Stimulated activated naive CD8-positive, alpha-beta T cell treated with anti-CD3 and anti-CD28 coated beads, Interleukin-15, Interleukin-2, amounts not matched to agents 100 ng/mL and 50 ng/mL, for 24 hours (primary cell): ENCODE measurements around the gene SELP.

Experiments
- H3K27ac Mint-ChIP-seq: one replicate; pipeline ENCODE4 v1.8.0; 2021; ENCODE audit warnings: mild to moderate bottlenecking, mixed read lengths
- H3K27me3 Mint-ChIP-seq: one replicate; pipeline ENCODE4 v1.8.0; 2021; ENCODE audit warnings: mixed read lengths
- H3K36me3 Mint-ChIP-seq: one replicate; pipeline ENCODE4 v1.8.0; 2021; ENCODE audit warnings: low read depth, mixed read lengths
- H3K4me1 Mint-ChIP-seq: one replicate; pipeline ENCODE4 v1.8.0; 2021; ENCODE audit warnings: low read depth, mixed read lengths
- H3K4me3 Mint-ChIP-seq: one replicate; pipeline ENCODE4 v1.8.0; 2021; ENCODE audit warnings: mild to moderate bottlenecking, mixed read lengths
- H3K9me3 Mint-ChIP-seq: one replicate; pipeline ENCODE4 v1.8.0; 2021; ENCODE audit warnings: mixed read lengths

SELP gene

DNA sequence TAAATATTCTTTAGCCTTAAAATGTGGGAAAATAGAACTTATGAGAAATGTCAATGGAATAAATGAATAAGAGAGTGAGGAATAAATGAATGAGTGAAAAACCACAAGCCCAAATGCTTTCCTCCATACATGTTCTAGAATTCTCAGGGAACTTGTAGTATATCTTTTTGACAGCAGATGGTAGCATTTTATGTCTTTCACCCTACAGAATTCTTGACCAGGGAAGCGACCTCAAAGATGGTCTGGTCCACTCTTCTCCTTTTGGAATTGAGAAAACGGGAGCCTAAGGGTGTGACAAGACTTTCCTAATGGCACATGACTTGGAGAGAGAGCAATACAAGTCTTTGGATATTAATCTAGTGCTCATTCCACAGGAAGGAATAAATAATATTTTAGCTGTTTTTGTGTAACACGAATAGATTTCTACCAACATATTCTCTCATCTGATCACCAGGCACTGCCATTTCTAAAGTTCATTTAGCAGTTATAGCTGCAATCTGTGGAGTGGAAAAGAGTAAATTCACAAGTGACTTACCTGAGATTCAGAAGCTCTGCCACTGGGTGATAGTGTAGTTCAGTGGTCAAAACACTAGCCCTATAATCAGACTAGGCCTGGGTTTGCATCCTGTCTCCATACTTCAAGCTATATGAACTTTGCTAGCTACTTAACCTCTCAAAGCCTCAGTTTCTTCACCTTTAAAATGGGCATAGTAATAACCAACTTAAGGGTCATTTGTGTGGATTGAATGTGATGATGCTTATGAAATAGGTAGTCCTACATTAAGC is 28.6 kb downstream of the SELP start:
- peaks cover 68% of the 10 kb centered on the region for H3K4me1 Mint-ChIP-seq
- H3K27ac Mint-ChIP-seq, result peak overlapping the region; percentile 82
- no peaks in the 10 kb centered on the region for H3K36me3 Mint-ChIP-seq
- no peaks in the 10 kb centered on the region for H3K27me3 Mint-ChIP-seq
- no peaks in the 10 kb centered on the region for H3K9me3 Mint-ChIP-seq
- peak overlapping the region; percentile 6 for H3K4me3 Mint-ChIP-seq

DNA sequence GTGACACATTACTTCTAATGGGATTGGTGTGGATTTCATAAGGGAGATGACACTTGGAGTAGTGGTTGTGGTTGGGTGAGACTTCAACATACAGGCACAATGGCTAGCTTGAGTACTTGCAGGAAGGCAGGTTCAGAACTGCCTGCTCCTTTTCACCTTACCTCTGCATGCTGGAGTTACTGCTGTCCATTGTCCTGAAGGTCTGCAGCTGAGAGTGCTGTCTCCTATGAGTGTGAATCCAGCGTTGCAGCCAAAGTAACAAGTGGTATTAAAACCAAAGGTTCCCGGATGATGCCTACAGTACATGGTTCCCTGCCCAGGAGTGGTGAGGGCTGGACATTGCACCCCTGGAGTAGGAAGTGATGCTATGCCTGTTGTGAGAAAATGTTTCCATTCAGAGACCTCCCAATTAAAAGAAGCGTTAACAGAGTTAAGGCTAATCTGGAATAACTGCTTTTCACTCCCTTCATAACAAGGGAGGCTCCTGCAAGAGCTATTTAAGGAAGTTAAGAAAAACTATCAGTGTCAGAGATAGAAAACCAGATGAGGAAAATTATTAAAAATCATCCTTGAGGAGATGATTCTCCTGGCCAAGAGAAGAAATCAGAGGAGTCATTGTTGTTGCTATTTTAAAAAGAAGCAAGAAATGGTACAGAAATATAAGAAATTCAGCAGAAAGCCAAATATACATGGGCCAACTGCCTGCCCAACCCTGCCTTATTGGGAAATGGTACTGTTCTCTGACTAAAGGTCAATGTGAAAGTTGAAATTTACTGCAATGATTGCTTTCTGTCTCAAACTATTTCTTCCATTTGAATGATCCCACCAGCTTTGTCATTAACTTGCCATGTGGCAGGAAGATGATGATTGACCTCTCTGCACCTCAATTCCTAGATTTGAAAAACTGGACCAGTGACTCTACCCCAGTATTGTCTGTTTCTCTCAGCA is 33.9 kb downstream of the SELP start:
- Mint-ChIP-seq H3K36me3 (no peaks in the 10 kb centered on the region), H3K4me3 (no peak overlapping the region), H3K27me3 (no peaks in the 10 kb centered on the region), H3K9me3 (no peaks in the 10 kb centered on the region), H3K4me1 (peaks cover 73% of the 10 kb centered on the region), H3K27ac (peak overlapping the region; percentile 4)

DNA sequence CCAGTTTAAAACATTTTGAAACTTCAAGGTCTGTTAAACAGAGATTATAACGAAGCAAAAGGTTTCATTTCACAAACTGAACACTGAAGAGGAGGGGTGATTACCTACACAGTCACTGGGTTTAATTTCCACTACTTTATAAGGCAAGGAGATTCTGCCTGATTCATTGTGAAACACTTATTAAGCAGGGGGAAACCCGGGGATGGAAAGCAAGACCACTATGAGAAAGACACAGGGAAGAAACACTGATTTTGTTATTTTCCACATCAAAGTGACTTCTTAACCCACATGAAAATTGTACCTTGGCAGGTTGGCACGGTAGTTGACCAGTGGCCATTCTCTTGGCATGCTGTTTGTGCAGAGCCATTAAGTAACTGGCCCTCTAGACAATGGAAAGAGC is 35.5 kb downstream of the SELP start:
- Mint-ChIP-seq H3K27ac (peak overlapping the region; percentile 86), H3K27me3 (no peaks in the 10 kb centered on the region), H3K9me3 (no peaks in the 10 kb centered on the region), H3K36me3 (no peaks in the 10 kb centered on the region), H3K4me3 (peak overlapping the region; percentile 70), H3K4me1 (peaks cover 77% of the 10 kb centered on the region)

DNA sequence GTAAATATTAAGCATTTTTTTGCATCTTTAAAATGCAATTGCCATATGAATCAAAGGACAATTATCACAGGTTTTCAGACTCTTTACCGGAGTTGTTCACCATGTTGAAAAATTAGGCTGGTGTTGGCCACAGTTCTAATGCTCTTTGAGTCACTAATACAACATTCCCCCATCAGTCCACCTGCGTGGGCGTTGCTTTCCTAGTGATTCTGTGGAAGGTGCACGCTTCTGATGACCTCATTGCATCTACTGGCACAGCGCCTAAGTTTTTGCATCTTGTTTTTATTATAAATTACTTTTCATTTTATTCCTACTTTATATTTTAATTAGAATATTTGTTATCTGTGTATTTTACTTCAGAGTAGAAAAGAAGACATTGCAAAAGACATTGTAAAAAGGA is 39.0 kb downstream of the SELP start:
- Mint-ChIP-seq H3K27ac (peak overlapping the region; percentile 49), H3K27me3 (no peaks in the 10 kb centered on the region), H3K4me1 (peaks cover 99% of the 10 kb centered on the region), H3K9me3 (no peaks in the 10 kb centered on the region), H3K4me3 (no peak overlapping the region), H3K36me3 (no peaks in the 10 kb centered on the region)

- H3K9me3 Mint-ChIP-seq, result no peaks in the 10 kb centered on the region
- peaks cover 81% of the 10 kb centered on the region for H3K4me1 Mint-ChIP-seq
- H3K27ac Mint-ChIP-seq, result peak overlapping the region; percentile 96
- H3K36me3 Mint-ChIP-seq, result peaks cover 4% of the 10 kb centered on the region
- H3K27me3 Mint-ChIP-seq, result no peaks in the 10 kb centered on the region
- H3K4me3 Mint-ChIP-seq, result peak overlapping the region; percentile 82
Measured at GRCh38 chr1:169588785-169589485, 41.0 kb downstream of the SELP start.

DNA sequence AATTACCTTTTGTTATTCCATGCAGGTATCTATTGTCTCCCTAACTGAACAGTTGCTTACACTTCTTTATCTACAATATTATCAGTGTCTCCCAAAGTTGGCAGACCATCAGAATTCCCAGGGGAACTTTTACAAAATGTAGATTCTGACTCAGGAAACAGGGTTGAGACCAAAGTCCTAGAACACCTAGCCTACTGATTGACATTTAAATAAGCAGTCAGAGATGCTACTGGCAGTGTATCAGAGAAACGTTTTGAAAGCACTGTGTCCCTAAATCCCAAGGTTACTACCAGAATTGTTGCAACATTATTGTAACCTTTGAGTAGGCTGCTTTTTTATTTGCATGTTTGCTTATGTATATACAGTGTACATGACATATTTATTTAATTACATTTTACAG is 41.8 kb downstream of the SELP start:
- H3K9me3 Mint-ChIP-seq, result no peaks in the 10 kb centered on the region
- peaks cover 81% of the 10 kb centered on the region for H3K4me1 Mint-ChIP-seq
- peaks cover 12% of the 10 kb centered on the region for H3K36me3 Mint-ChIP-seq
- no peaks in the 10 kb centered on the region for H3K27me3 Mint-ChIP-seq
- H3K4me3 Mint-ChIP-seq, result no peak overlapping the region
- peak overlapping the region; percentile 96 for H3K27ac Mint-ChIP-seq

- H3K4me3 Mint-ChIP-seq, result peak within 1 kb of the TSS; percentile 94
- no peaks in the 10 kb centered on the region for H3K9me3 Mint-ChIP-seq
- H3K36me3 Mint-ChIP-seq, result peaks cover 19% of the 10 kb centered on the region
- no peaks in the 10 kb centered on the region for H3K27me3 Mint-ChIP-seq
- H3K4me1 Mint-ChIP-seq, result peaks cover 73% of the 10 kb centered on the region
- peak within 1 kb of the TSS; percentile 96 for H3K27ac Mint-ChIP-seq
Measured at GRCh38 chr1:169586395-169587255, 43.3 kb downstream of the SELP start, which contains the start of gene F5. TSS of gene F5 (minus strand) at chr1:169586481. CDS start at chr1:169586386, 95 bp downstream.

DNA sequence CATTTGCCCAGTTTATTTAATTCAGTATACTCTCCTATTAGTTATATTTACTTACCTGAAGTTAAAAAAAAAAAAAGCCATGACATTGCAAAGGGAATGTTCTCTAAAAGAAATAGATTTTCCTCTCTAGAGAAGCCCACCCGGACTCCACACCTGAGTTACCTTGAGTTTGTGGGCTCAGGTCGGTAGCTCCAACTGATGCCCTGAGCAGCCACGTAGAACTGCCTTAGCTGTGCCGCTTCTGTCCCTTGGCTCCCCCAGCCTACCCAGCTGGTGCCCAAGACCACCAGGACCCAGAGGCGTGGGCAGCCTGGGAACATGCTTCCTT is 43.9 kb downstream of the SELP start:
- Mint-ChIP-seq H3K36me3 (peaks cover 19% of the 10 kb centered on the region), H3K9me3 (no peaks in the 10 kb centered on the region), H3K27ac (peak overlapping the region; percentile 96), H3K4me1 (peaks cover 67% of the 10 kb centered on the region), H3K4me3 (peak overlapping the region; percentile 94), H3K27me3 (no peaks in the 10 kb centered on the region)

- peaks cover 58% of the 10 kb centered on the region for H3K4me1 Mint-ChIP-seq
- H3K27ac Mint-ChIP-seq, result peak overlapping the region; percentile 96
- peak overlapping the region; percentile 94 for H3K4me3 Mint-ChIP-seq
- peaks cover 19% of the 10 kb centered on the region for H3K36me3 Mint-ChIP-seq
- no peaks in the 10 kb centered on the region for H3K27me3 Mint-ChIP-seq
- H3K9me3 Mint-ChIP-seq, result no peaks in the 10 kb centered on the region
Measured at GRCh38 chr1:169585181-169585580, 44.7 kb downstream of the SELP start.

GRCh38 chr1:169584483-169585144 is 45.3 kb downstream of the SELP start:
- Mint-ChIP-seq H3K4me1 (peaks cover 53% of the 10 kb centered on the region), H3K9me3 (no peaks in the 10 kb centered on the region), H3K36me3 (peaks cover 19% of the 10 kb centered on the region), H3K4me3 (peak overlapping the region; percentile 94), H3K27ac (peak overlapping the region; percentile 96), H3K27me3 (no peaks in the 10 kb centered on the region)

GRCh38 chr1:169577981-169578738 is 51.8 kb downstream of the SELP start:
- peaks cover 44% of the 10 kb centered on the region for H3K36me3 Mint-ChIP-seq
- no peak overlapping the region for H3K4me3 Mint-ChIP-seq
- H3K27ac Mint-ChIP-seq, result no peak overlapping the region
- H3K4me1 Mint-ChIP-seq, result peaks cover 11% of the 10 kb centered on the region
- H3K27me3 Mint-ChIP-seq, result no peaks in the 10 kb centered on the region
- no peaks in the 10 kb centered on the region for H3K9me3 Mint-ChIP-seq

DNA sequence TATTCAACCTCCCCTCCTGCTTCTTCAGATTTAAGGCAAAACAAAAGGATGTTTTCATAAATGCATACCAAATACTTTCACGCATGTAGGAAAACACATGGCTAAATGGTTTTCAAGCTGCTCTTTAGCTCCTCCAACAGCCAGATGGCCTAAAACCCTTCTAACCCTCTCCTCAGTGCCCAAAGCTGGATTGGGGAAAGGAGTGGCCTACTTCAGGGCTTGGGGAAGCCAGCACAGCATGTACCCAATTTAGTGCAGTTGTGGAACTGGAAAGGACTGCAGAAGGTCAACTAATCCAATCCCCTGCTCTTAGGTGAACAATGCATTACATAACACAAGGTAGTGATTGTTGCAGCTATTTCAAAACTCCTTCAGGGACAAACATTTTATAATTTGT is 53.0 kb downstream of the SELP start:
- H3K27ac Mint-ChIP-seq, result no peak overlapping the region
- peaks cover 46% of the 10 kb centered on the region for H3K36me3 Mint-ChIP-seq

DNA sequence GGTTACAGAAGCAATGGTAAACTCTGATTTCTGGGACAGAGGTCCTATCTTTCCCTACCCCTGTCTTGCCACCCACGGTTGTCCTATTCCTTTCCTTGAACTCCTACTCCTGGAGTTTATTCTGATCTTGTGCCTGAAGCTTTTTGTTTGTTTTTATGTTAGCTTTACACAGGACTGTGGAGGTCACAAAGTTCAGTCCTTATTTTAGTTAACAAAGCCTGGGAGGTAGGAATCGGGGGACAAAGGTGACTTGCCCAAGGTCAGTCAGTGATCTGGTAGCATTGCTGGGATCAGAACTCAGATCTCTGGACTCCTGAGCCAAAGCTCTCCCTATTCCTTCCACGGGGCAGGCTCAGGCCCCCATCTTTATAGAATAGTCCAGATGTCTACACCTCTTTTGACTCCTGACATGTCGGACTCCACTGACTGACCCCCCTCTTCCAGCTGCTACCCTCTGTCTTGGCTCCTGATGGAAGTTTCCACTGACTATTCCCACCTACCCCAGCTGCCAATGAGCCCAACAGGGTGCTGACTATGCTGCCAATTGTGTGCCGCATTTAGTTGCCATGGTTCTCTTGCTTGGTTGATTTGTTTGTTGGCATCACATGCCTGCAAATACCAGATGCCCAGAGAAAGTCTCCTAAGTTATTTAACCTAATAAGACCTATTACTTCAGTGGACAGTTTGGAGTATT is 53.5 kb downstream of the SELP start:
- Mint-ChIP-seq H3K9me3 (no peaks in the 10 kb centered on the region), H3K27me3 (no peaks in the 10 kb centered on the region), H3K4me3 (no peak overlapping the region), H3K4me1 (peaks cover 4% of the 10 kb centered on the region), H3K27ac (no peak overlapping the region), H3K36me3 (peaks cover 51% of the 10 kb centered on the region)

More for the DNA sequence above, 53.0 kb downstream of the SELP start:
- Mint-ChIP-seq H3K9me3 (no peaks in the 10 kb centered on the region), H3K4me1 (peaks cover 4% of the 10 kb centered on the region), H3K4me3 (no peak overlapping the region), H3K27me3 (no peaks in the 10 kb centered on the region)
